Cardiac fibroblast (primary cell): ENCODE data around the gene GDF2.

Experiments
- DNase-seq, 2 donors: peaks; one replicate each; pipeline versions ENCODE4 v3.0.0 to v3.0.0-alpha.2; 2010; ENCODE audit warnings: low read depth in 2 of 2
- H3K4me3 ChIP-seq, 2 donors: replicated peaks in 1 of 2; 1 replicate in 1 of 2; 2 replicates in 1 of 2; pipeline ENCODE4 v1.5.1; 2011; ENCODE audit warnings: low read depth in 2 of 2, low read length in 2 of 2, mild to moderate bottlenecking in 2 of 2, moderate library complexity in 1 of 2
- CTCF ChIP-seq: IDR thresholded peaks from one replicate; pipeline ENCODE4 v1.5.1; 2011; ENCODE audit warnings: low read depth, mild to moderate bottlenecking, low read length, inconsistent platforms

The GDF2 gene

GRCh38 chr10:47323087-47323486, 833 bp downstream of the GDF2 start:
- no peak for TF ChIP-seq CTCF
- DNase-seq: no peak
- no peak overlapping the region for H3K4me3 ChIP-seq

- no peak for DNase-seq
- H3K4me3 ChIP-seq: no peak overlapping the region
- no peak for TF ChIP-seq CTCF
Measured at GRCh38 chr10:47323636-47324296, 1.5 kb downstream of the GDF2 start.

GRCh38 chr10:47325303-47326291, 3.3 kb downstream of the GDF2 start:
- DNase-seq: no peak
- TF ChIP-seq CTCF: no peak
- no peak overlapping the region for H3K4me3 ChIP-seq

GRCh38 chr10:47326306-47326926, 4.2 kb downstream of the GDF2 start:
- DNase-seq: no peak
- no peak for TF ChIP-seq CTCF
- H3K4me3 ChIP-seq: no peak overlapping the region

- TF ChIP-seq CTCF: no peak
Measured at GRCh38 chr10:47326927-47327330, 4.7 kb downstream of the GDF2 start.

GRCh38 chr10:47329855-47330254, 7.6 kb downstream of the GDF2 start:
- TF ChIP-seq CTCF: no peak
- H3K4me3 ChIP-seq: no peak overlapping the region
- no peak for DNase-seq

More at GRCh38 chr10:47326927-47327330, 4.7 kb downstream of the GDF2 start:
- no peak overlapping the region for H3K4me3 ChIP-seq
- DNase-seq: no peak
